Measurements from ENCODE around the gene CXCR5.

The CXCR5 gene

GRCh38 chr11:118883368-118884071 is at the start of gene CXCR5:
TSS of gene CXCR5 (plus strand) at chr11:118883892. CDS start at chr11:118883942, 50 bp downstream.
- TF ChIP-seq TCF12 (IDR thresholded peaks at IDR 0.05; ENCODE audit: low read depth) (no peak), USF1 (IDR thresholded peaks at IDR 0.05) (no peak), TAF1 (IDR thresholded peaks at IDR 0.05; ENCODE audit: low read depth) (no peak), TEAD4 (IDR thresholded peaks at IDR 0.05) (no peak), ZBTB7A (IDR thresholded peaks at IDR 0.05; ENCODE audit: low read depth) (no peak), FOXM1 (IDR thresholded peaks at IDR 0.05; ENCODE audit: borderline replicate concordance, low read depth) (no peak), EP300 (IDR thresholded peaks at IDR 0.05; ENCODE audit: borderline replicate concordance) (no peak), CREB1 (IDR thresholded peaks at IDR 0.05; ENCODE audit: low read depth) (no peak), RAD21 (IDR thresholded peaks at IDR 0.05; ENCODE audit: low read depth) (no peak), EGR1 (IDR thresholded peaks at IDR 0.05) (no peak), NFIC (IDR thresholded peaks at IDR 0.05) (no peak), YY1 (IDR thresholded peaks at IDR 0.05; ENCODE audit: low read depth) (no peak), CEBPB (IDR thresholded peaks at IDR 0.05) (no peak), REST (IDR thresholded peaks at IDR 0.05; ENCODE audit: low read depth) (no peak), MAX (IDR thresholded peaks at IDR 0.05) (no peak)

- TF ChIP-seq TEAD4 (IDR thresholded peaks at IDR 0.05) (no peak), TCF12 (IDR thresholded peaks at IDR 0.05; ENCODE audit: low read depth) (no peak), TAF1 (IDR thresholded peaks at IDR 0.05; ENCODE audit: low read depth) (no peak), CREB1 (IDR thresholded peaks at IDR 0.05; ENCODE audit: low read depth) (no peak), FOXM1 (IDR thresholded peaks at IDR 0.05; ENCODE audit: borderline replicate concordance, low read depth) (no peak), ZBTB7A (IDR thresholded peaks at IDR 0.05; ENCODE audit: low read depth) (no peak), REST (IDR thresholded peaks at IDR 0.05; ENCODE audit: low read depth) (no peak)
Observed at GRCh38 chr11:118834427-118835028, 49.2 kb upstream of the CXCR5 start.

- TF ChIP-seq TAF1 (IDR thresholded peaks at IDR 0.05; ENCODE audit: low read depth) (no peak), FOXM1 (IDR thresholded peaks at IDR 0.05; ENCODE audit: borderline replicate concordance, low read depth) (no peak), EGR1 (IDR thresholded peaks at IDR 0.05) (no peak), EP300 (IDR thresholded peaks at IDR 0.05; ENCODE audit: borderline replicate concordance) (no peak), RAD21 (IDR thresholded peaks at IDR 0.05; ENCODE audit: low read depth) (no peak), ZBTB7A (IDR thresholded peaks at IDR 0.05; ENCODE audit: low read depth) (no peak), USF1 (IDR thresholded peaks at IDR 0.05) (no peak), MAX (IDR thresholded peaks at IDR 0.05) (no peak), NFIC (IDR thresholded peaks at IDR 0.05) (no peak), CEBPB (IDR thresholded peaks at IDR 0.05) (no peak), TCF12 (IDR thresholded peaks at IDR 0.05; ENCODE audit: low read depth) (no peak)
Observed at GRCh38 chr11:118837868-118838267, 45.8 kb upstream of the CXCR5 start.

GRCh38 chr11:118838905-118839553 is 44.7 kb upstream of the CXCR5 start:
- TF ChIP-seq RAD21 (IDR thresholded peaks at IDR 0.05; ENCODE audit: low read depth), result no peak
- no peak for TF ChIP-seq REST (IDR thresholded peaks at IDR 0.05; ENCODE audit: low read depth)
- TF ChIP-seq CREB1 (IDR thresholded peaks at IDR 0.05; ENCODE audit: low read depth), result no peak

Data from Ishikawa (cell line).